ENCODE data around the gene ZNF213.

The ZNF213 gene

GRCh38 chr16:3152027-3152276 is 17.1 kb downstream of the ZNF213 start:
- peak overlapping the region; percentile 88 for H3K27ac ChIP-seq
- no peak for TF ChIP-seq ZFX (IDR thresholded peaks at IDR 0.05; ENCODE audit: borderline replicate concordance)
- TF ChIP-seq CTCF (IDR thresholded peaks at IDR 0.05), result no peak

GRCh38 chr16:3152277-3152990 is 17.6 kb downstream of the ZNF213 start:
- H3K27ac ChIP-seq, result peak overlapping the region; percentile 88
- TF ChIP-seq CTCF (IDR thresholded peaks at IDR 0.05) (peak; percentile 78), ZFX (IDR thresholded peaks at IDR 0.05; ENCODE audit: borderline replicate concordance) (no peak)

GRCh38 chr16:3152991-3153368 is 18.2 kb downstream of the ZNF213 start:
- TF ChIP-seq CTCF (IDR thresholded peaks at IDR 0.05) (no peak), ZFX (IDR thresholded peaks at IDR 0.05; ENCODE audit: borderline replicate concordance) (no peak)
- peak overlapping the region; percentile 88 for H3K27ac ChIP-seq

GRCh38 chr16:3155181-3155580 is 20.4 kb downstream of the ZNF213 start:
- TF ChIP-seq CTCF (IDR thresholded peaks at IDR 0.05) (no peak), ZFX (IDR thresholded peaks at IDR 0.05; ENCODE audit: borderline replicate concordance) (no peak)

GRCh38 chr16:3155972-3156371 is 21.1 kb downstream of the ZNF213 start:
- no peak overlapping the region for H3K27ac ChIP-seq
- no peak for TF ChIP-seq CTCF (IDR thresholded peaks at IDR 0.05)
- no peak for TF ChIP-seq ZFX (IDR thresholded peaks at IDR 0.05; ENCODE audit: borderline replicate concordance)

More at GRCh38 chr16:3155181-3155580, 20.4 kb downstream of the ZNF213 start:
- no peak overlapping the region for H3K27ac ChIP-seq

- peak overlapping the region; percentile 84 for H3K27ac ChIP-seq
- TF ChIP-seq ZFX (IDR thresholded peaks at IDR 0.05; ENCODE audit: borderline replicate concordance) (no peak), CTCF (IDR thresholded peaks at IDR 0.05) (no peak)
Measured at GRCh38 chr16:3157229-3158025, 22.6 kb downstream of the ZNF213 start.

GRCh38 chr16:3158026-3158509 is 23.2 kb downstream of the ZNF213 start:
- TF ChIP-seq ZFX (IDR thresholded peaks at IDR 0.05; ENCODE audit: borderline replicate concordance) (no peak), CTCF (IDR thresholded peaks at IDR 0.05) (no peak)
- peak overlapping the region; percentile 84 for H3K27ac ChIP-seq

All from 22Rv1 (cell line).